HG03457 (cell line): Measurements from ENCODE around the gene RIPOR3.
"Not testable (repeated sequence)": the region's sequence is repeated elsewhere in the genome, so short reads cannot be mapped to it uniquely, and the experiment has no call there.

ENCODE experiments used
- ATAC-seq: cut with Tn5 transposase; IDR thresholded peaks from one replicate; pipeline ENCODE4 v1.9.1; 2021; ENCODE audit warnings: moderate number of reproducible peaks; ENCODE audit not compliant: unreplicated experiment

Gene RIPOR3

GRCh38 chr20:50708845-50709635, 17.7 kb upstream of the RIPOR3 start:
- ATAC-seq: no peak

GRCh38 chr20:50704971-50705370, 13.6 kb upstream of the RIPOR3 start:
- no peak for ATAC-seq

GRCh38 chr20:50704514-50704913, 13.2 kb upstream of the RIPOR3 start:
- no peak for ATAC-seq

- not testable (repeated sequence) for ATAC-seq
Measured at GRCh38 chr20:50703651-50704438, 12.5 kb upstream of the RIPOR3 start.

GRCh38 chr20:50701041-50701963, 10.0 kb upstream of the RIPOR3 start:
- ATAC-seq: no peak

GRCh38 chr20:50699688-50700087, 8.3 kb upstream of the RIPOR3 start:
- no peak for ATAC-seq

GRCh38 chr20:50698255-50698654, 6.9 kb upstream of the RIPOR3 start:
- ATAC-seq: not testable (repeated sequence)

GRCh38 chr20:50695135-50695872, 4.0 kb upstream of the RIPOR3 start:
- ATAC-seq: no peak

- ATAC-seq: no peak
Measured at GRCh38 chr20:50694379-50695134, 3.2 kb upstream of the RIPOR3 start.

- no peak for ATAC-seq
Measured at GRCh38 chr20:50693001-50693400, 1.7 kb upstream of the RIPOR3 start.

- ATAC-seq: no peak
Measured at GRCh38 chr20:50692552-50692933, 1.2 kb upstream of the RIPOR3 start.

GRCh38 chr20:50691573-50692551, 520 bp upstream of the RIPOR3 start:
- no peak for ATAC-seq

GRCh38 chr20:50689864-50690649, 1.3 kb downstream of the RIPOR3 start:
- no peak for ATAC-seq

GRCh38 chr20:50688256-50688975, 2.9 kb downstream of the RIPOR3 start:
- ATAC-seq: no peak

GRCh38 chr20:50686821-50687220, 4.5 kb downstream of the RIPOR3 start:
- ATAC-seq: no peak

- ATAC-seq: no peak
Measured at GRCh38 chr20:50683570-50683969, 7.8 kb downstream of the RIPOR3 start.

GRCh38 chr20:50682947-50683530, 8.3 kb downstream of the RIPOR3 start:
- no peak for ATAC-seq
